Mammary epithelial cell (primary cell): ENCODE measurements around the gene FAM53B.

Experiments used
- EZH2 ChIP-seq: IDR thresholded peaks from 2 replicates; pipeline ENCODE4 v1.6.1; 2012; ENCODE audit warnings: low read length, inconsistent platforms, borderline replicate concordance
- TF ChIP-seq, protein P1 (sequence below), 2 donors: IDR thresholded peaks in 1 of 2; conservative IDR thresholded peaks in 1 of 2; 2 replicates each; pipeline ENCODE4 v1.5.1; 2011 to 2012; ENCODE audit warnings: inconsistent platforms in 2 of 2, low read length in 2 of 2, mild to moderate bottlenecking in 2 of 2, control low read depth in 1 of 2, low read depth in 1 of 2; ENCODE audit not compliant: insufficient read depth in 1 of 2; ENCODE audit errors: extremely low read depth in 1 of 2

- TF ChIP-seq, protein P1, sequence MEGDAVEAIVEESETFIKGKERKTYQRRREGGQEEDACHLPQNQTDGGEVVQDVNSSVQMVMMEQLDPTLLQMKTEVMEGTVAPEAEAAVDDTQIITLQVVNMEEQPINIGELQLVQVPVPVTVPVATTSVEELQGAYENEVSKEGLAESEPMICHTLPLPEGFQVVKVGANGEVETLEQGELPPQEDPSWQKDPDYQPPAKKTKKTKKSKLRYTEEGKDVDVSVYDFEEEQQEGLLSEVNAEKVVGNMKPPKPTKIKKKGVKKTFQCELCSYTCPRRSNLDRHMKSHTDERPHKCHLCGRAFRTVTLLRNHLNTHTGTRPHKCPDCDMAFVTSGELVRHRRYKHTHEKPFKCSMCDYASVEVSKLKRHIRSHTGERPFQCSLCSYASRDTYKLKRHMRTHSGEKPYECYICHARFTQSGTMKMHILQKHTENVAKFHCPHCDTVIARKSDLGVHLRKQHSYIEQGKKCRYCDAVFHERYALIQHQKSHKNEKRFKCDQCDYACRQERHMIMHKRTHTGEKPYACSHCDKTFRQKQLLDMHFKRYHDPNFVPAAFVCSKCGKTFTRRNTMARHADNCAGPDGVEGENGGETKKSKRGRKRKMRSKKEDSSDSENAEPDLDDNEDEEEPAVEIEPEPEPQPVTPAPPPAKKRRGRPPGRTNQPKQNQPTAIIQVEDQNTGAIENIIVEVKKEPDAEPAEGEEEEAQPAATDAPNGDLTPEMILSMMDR (conservative IDR thresholded peaks at IDR 0.05 in 1 of 2, IDR thresholded peaks at IDR 0.05 in 1 of 2; ENCODE audit: extremely low read depth in 1 of 2, insufficient read depth in 1 of 2, low read depth in 1 of 2, low read length in 2 of 2) = no peak
- TF ChIP-seq EZH2 = no peak
Measured at GRCh38 chr10:124665558-124665957, 78.6 kb downstream of the FAM53B start.
